ENCODE data around the gene PHF12. TPM values are rescaled to one million over a fixed set of nuclear protein-coding genes. Genes with fewer than 3 reads are reported as not detected.
A peak's percentile ranks its signal among the peaks of the same experiment; 100 is the strongest.

The PHF12 gene
- total and polyA plus RNA-seq, 10 of the 15 experiments (the other 5 are each of a cell fraction or from before 2014, with no cell fraction given): 1.3 to 43.9 (median 19.2) TPM

DNA sequence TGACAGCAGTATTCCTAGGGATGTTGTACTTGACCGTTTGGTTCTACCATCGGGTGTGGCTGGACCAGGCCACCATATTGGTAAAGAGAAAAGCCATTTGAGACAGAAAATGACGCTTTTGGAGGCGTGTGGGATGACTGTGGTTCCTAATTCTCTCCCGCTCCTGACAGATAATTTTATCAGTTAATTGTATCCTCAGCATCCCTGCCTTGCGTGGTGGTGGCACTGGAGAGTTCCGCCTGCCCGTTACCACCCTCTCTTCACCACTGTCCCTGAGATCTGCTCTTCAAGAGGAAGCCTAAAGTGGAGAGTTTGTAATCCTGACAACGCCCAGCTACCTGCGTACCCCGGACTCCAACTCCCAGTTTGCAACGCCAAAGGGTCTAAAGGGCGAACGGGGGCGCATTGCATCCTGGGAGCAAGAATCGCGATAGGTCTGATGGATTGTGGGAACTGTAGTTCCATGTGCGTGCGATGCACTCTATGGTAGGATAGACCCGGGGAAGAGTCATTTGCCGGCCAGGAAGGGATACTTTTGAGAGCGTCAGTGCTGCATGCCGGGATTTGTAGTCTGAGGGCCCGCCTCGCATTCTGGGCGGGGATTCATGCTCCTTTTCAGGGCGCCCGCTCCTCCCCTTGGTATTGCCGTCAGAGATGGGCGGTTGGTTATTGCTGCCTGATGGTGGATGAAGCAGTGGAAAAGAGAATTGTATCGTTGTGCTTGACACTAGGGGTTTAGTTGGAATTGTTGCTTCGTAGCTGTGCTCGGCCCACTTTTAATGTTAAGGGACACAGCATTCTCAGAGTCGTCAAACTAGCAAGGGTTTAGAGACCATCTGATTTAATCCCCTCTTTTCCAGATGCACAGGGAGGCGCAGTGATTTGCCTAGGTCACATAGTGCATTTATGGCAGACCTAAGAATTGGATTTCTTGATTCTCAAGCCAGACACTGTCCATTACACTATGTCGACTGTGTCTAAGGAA, 965 bp upstream of the PHF12 start (continued):
- TF ChIP-seq, protein P1, sequence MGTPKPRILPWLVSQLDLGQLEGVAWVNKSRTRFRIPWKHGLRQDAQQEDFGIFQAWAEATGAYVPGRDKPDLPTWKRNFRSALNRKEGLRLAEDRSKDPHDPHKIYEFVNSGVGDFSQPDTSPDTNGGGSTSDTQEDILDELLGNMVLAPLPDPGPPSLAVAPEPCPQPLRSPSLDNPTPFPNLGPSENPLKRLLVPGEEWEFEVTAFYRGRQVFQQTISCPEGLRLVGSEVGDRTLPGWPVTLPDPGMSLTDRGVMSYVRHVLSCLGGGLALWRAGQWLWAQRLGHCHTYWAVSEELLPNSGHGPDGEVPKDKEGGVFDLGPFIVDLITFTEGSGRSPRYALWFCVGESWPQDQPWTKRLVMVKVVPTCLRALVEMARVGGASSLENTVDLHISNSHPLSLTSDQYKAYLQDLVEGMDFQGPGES (IDR thresholded peaks at IDR 0.05): peak; percentile 51; the same call in 1 of the 2 replicates
- TF ChIP-seq NFYB (IDR thresholded peaks at IDR 0.05; ENCODE audit: insufficient read depth, low read depth, low read length) (peak; percentile 64; the same call in 1 of the 2 replicates), YY1 (IDR thresholded peaks at IDR 0.05; ENCODE audit: low read depth, low read length) (no peak; the same call in none of the 2 replicates), ZNF622 (IDR thresholded peaks at IDR 0.05) (no peak), BCL11A (IDR thresholded peaks at IDR 0.05; ENCODE audit: low read depth, low read length) (no peak), ZNF217 (IDR thresholded peaks at IDR 0.05) (no peak), NFIC (IDR thresholded peaks at IDR 0.05; ENCODE audit: low read depth, low read length) (no peak), RCOR1 (conservative IDR thresholded peaks at IDR 0.05; ENCODE audit: low read depth, low read length) (peak; percentile 98)
- TF ChIP-seq, protein P2, sequence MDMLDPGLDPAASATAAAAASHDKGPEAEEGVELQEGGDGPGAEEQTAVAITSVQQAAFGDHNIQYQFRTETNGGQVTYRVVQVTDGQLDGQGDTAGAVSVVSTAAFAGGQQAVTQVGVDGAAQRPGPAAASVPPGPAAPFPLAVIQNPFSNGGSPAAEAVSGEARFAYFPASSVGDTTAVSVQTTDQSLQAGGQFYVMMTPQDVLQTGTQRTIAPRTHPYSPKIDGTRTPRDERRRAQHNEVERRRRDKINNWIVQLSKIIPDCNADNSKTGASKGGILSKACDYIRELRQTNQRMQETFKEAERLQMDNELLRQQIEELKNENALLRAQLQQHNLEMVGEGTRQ (IDR thresholded peaks at IDR 0.05; ENCODE audit: borderline replicate concordance, low read depth, low read length): peak; percentile 6; the same call in 1 of the 2 replicates
- TF ChIP-seq, protein P3, sequence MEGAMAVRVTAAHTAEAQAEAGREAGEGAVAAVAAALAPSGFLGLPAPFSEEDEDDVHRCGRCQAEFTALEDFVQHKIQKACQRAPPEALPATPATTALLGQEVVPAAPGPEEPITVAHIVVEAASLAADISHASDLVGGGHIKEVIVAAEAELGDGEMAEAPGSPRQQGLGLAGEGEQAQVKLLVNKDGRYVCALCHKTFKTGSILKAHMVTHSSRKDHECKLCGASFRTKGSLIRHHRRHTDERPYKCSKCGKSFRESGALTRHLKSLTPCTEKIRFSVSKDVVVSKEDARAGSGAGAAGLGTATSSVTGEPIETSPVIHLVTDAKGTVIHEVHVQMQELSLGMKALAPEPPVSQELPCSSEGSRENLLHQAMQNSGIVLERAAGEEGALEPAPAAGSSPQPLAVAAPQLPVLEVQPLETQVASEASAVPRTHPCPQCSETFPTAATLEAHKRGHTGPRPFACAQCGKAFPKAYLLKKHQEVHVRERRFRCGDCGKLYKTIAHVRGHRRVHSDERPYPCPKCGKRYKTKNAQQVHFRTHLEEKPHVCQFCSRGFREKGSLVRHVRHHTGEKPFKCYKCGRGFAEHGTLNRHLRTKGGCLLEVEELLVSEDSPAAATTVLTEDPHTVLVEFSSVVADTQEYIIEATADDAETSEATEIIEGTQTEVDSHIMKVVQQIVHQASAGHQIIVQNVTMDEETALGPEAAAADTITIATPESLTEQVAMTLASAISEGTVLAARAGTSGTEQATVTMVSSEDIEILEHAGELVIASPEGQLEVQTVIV (IDR thresholded peaks at IDR 0.05; ENCODE audit: borderline replicate concordance, partially characterized antibody): peak; percentile 55
- TF ChIP-seq, protein P4, sequence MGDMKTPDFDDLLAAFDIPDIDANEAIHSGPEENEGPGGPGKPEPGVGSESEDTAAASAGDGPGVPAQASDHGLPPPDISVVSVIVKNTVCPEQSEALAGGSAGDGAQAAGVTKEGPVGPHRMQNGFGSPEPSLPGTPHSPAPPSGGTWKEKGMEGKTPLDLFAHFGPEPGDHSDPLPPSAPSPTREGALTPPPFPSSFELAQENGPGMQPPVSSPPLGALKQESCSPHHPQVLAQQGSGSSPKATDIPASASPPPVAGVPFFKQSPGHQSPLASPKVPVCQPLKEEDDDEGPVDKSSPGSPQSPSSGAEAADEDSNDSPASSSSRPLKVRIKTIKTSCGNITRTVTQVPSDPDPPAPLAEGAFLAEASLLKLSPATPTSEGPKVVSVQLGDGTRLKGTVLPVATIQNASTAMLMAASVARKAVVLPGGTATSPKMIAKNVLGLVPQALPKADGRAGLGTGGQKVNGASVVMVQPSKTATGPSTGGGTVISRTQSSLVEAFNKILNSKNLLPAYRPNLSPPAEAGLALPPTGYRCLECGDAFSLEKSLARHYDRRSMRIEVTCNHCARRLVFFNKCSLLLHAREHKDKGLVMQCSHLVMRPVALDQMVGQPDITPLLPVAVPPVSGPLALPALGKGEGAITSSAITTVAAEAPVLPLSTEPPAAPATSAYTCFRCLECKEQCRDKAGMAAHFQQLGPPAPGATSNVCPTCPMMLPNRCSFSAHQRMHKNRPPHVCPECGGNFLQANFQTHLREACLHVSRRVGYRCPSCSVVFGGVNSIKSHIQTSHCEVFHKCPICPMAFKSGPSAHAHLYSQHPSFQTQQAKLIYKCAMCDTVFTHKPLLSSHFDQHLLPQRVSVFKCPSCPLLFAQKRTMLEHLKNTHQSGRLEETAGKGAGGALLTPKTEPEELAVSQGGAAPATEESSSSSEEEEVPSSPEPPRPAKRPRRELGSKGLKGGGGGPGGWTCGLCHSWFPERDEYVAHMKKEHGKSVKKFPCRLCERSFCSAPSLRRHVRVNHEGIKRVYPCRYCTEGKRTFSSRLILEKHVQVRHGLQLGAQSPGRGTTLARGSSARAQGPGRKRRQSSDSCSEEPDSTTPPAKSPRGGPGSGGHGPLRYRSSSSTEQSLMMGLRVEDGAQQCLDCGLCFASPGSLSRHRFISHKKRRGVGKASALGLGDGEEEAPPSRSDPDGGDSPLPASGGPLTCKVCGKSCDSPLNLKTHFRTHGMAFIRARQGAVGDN (IDR thresholded peaks at IDR 0.05): no peak
- TF ChIP-seq, protein P5, sequence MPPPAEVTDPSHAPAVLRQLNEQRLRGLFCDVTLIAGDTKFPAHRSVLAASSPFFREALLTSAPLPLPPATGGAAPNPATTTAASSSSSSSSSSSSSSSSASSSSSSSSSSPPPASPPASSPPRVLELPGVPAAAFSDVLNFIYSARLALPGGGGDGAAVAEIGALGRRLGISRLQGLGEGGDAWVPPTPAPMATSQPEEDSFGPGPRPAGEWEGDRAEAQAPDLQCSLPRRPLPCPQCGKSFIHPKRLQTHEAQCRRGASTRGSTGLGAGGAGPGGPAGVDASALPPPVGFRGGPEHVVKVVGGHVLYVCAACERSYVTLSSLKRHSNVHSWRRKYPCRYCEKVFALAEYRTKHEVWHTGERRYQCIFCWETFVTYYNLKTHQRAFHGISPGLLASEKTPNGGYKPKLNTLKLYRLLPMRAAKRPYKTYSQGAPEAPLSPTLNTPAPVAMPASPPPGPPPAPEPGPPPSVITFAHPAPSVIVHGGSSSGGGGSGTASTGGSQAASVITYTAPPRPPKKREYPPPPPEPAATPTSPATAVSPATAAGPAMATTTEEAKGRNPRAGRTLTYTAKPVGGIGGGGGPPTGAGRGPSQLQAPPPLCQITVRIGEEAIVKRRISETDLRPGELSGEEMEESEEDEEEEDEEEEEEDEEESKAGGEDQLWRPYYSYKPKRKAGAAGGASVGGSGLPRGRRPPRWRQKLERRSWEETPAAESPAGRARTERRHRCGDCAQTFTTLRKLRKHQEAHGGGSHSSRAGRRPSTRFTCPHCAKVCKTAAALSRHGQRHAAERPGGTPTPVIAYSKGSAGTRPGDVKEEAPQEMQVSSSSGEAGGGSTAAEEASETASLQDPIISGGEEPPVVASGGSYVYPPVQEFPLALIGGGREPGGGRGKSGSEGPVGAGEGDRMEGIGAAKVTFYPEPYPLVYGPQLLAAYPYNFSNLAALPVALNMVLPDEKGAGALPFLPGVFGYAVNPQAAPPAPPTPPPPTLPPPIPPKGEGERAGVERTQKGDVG (CRISPR knock-in tag; IDR thresholded peaks at IDR 0.05): no peak
- TF ChIP-seq, protein P6, sequence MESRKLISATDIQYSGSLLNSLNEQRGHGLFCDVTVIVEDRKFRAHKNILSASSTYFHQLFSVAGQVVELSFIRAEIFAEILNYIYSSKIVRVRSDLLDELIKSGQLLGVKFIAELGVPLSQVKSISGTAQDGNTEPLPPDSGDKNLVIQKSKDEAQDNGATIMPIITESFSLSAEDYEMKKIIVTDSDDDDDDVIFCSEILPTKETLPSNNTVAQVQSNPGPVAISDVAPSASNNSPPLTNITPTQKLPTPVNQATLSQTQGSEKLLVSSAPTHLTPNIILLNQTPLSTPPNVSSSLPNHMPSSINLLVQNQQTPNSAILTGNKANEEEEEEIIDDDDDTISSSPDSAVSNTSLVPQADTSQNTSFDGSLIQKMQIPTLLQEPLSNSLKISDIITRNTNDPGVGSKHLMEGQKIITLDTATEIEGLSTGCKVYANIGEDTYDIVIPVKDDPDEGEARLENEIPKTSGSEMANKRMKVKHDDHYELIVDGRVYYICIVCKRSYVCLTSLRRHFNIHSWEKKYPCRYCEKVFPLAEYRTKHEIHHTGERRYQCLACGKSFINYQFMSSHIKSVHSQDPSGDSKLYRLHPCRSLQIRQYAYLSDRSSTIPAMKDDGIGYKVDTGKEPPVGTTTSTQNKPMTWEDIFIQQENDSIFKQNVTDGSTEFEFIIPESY (IDR thresholded peaks at IDR 0.05): no peak

Data from GM12878 (cell line).